ENCODE results near the gene ACKR3. TPM values are rescaled to one million over a fixed set of nuclear protein-coding genes. Genes with fewer than 3 reads are reported as not detected.

Gene ACKR3
- total RNA-seq, 1 donor from 2014 or later, result 21.4 TPM

DNA sequence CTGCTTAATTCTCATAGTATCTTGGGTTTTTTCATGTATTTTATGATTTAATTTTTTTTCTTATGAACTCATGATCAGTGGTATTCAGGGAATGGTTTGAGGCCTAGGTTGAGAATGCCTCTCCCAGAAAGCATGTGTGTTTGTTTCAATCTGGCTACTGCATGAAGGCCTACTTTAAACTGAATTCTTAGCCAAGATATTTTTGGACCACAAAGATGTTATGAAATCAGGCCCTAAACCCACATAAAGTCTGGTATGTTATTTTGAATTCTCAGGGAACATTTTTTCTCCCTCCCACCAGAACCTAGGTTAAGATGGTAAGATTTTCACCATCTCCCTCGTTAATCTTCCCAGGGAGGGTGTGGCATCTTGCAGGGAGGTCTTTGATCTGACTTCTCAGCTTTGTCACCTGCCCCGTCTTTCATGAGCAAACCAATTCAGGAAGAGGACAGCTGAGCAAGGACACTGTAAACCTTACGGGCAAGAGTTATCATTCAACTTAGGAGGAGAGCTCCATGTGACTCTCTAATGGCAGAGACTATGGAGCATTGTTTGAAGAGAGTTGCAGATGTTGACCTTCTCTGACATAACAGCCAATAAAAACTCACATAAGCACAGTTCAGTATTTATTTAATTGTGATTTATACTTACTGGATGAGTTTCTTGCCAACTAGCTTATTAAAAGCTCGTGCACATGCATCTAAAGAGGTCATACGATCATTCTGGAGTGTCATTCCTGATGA is 21.3 kb upstream of the ACKR3 start:
- no peak overlapping the region for H3K27ac ChIP-seq (ENCODE audit: low read depth, low read length)
- no peaks in the 10 kb centered on the region for H3K4me1 ChIP-seq (ENCODE audit: control insufficient read depth in 3 of 3, insufficient read depth in 3 of 3, low read length in 3 of 3)
- H3K9ac ChIP-seq (ENCODE audit: low read depth in 1 of 3, low read length in 3 of 3), result no peak overlapping the region
- no peaks in the 10 kb centered on the region for H3K36me3 ChIP-seq (ENCODE audit: control insufficient read depth in 3 of 3, insufficient read depth in 3 of 3, low read length in 3 of 3)
- H3K9me3 ChIP-seq (ENCODE audit: control insufficient read depth in 3 of 3, low read length in 3 of 3), result no peaks in the 10 kb centered on the region
- H3K4me3 ChIP-seq (ENCODE audit: low read length in 3 of 3), result no peak overlapping the region
- H3K27me3 ChIP-seq (ENCODE audit: control insufficient read depth in 3 of 3, insufficient read depth in 3 of 3, low read length in 3 of 3), result peaks cover 0 to 5% (median 0%) of the 10 kb centered on the region in 3 donors

DNA sequence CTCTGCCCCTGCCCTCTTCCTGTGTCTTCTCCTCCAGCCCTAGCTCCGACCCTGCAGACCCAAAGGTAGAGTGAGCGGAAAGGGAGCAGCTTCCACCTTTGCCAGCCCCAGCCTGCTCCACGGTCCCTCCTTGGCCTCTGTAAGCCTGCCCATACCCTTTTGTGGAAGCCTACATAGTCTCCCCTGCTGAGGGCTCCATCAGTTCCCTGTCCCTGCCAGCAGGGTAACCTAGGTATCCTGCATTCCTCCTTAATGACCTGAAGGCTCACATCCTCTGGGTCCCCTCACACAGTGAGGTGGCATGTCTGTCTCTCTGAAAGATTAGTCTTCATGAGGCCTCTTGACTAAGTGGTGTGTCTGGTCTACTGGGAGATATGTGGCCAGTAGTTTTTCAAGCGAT is 20.5 kb upstream of the ACKR3 start:
- Histone ChIP-seq H3K27ac (ENCODE audit: low read depth, low read length) (no peak overlapping the region), H3K9ac (ENCODE audit: low read depth in 1 of 3, low read length in 3 of 3) (no peak overlapping the region), H3K4me1 (ENCODE audit: control insufficient read depth in 3 of 3, insufficient read depth in 3 of 3, low read length in 3 of 3) (no peaks in the 10 kb centered on the region), H3K9me3 (ENCODE audit: control insufficient read depth in 3 of 3, low read length in 3 of 3) (no peaks in the 10 kb centered on the region), H3K27me3 (ENCODE audit: control insufficient read depth in 3 of 3, insufficient read depth in 3 of 3, low read length in 3 of 3) (peaks cover 0 to 5% (median 0%) of the 10 kb centered on the region in 3 donors), H3K36me3 (ENCODE audit: control insufficient read depth in 3 of 3, insufficient read depth in 3 of 3, low read length in 3 of 3) (no peaks in the 10 kb centered on the region), H3K4me3 (ENCODE audit: low read length in 3 of 3) (no peak overlapping the region)

DNA sequence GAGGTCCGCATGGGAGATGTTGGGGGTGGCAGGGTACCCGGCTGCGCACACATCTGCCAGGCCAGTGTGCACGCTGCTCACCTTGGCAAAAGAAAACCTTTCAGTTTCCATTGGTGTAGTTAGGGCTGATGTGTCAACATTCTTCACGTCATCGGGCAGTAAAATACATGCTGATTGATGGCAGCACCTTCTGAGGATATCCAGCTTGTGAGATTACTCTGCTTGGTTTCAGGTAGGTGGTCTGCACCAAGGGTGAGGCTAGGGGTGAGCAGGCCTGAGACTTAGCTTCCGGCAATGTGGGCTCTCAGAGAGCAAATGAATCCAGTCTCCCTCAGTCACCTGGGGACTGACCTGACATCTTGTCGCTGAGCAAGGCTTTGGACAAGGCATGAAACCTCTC is 19.3 kb upstream of the ACKR3 start:
- H3K4me1 ChIP-seq (ENCODE audit: control insufficient read depth in 3 of 3, insufficient read depth in 3 of 3, low read length in 3 of 3), result no peaks in the 10 kb centered on the region
- H3K27me3 ChIP-seq (ENCODE audit: control insufficient read depth in 3 of 3, insufficient read depth in 3 of 3, low read length in 3 of 3), result peaks cover 0 to 5% (median 3%) of the 10 kb centered on the region in 3 donors
- H3K36me3 ChIP-seq (ENCODE audit: control insufficient read depth in 3 of 3, insufficient read depth in 3 of 3, low read length in 3 of 3), result no peaks in the 10 kb centered on the region
- no peak overlapping the region for H3K27ac ChIP-seq (ENCODE audit: low read depth, low read length)
- H3K4me3 ChIP-seq (ENCODE audit: low read length in 3 of 3), result no peak overlapping the region
- no peak overlapping the region for H3K9ac ChIP-seq (ENCODE audit: low read depth in 1 of 3, low read length in 3 of 3)
- no peaks in the 10 kb centered on the region for H3K9me3 ChIP-seq (ENCODE audit: control insufficient read depth in 3 of 3, low read length in 3 of 3)

GRCh38 chr2:236550701-236551465 is 18.7 kb upstream of the ACKR3 start:
- Histone ChIP-seq H3K9me3 (ENCODE audit: control insufficient read depth in 3 of 3, low read length in 3 of 3) (no peaks in the 10 kb centered on the region), H3K27me3 (ENCODE audit: control insufficient read depth in 3 of 3, insufficient read depth in 3 of 3, low read length in 3 of 3) (peaks cover 0 to 5% (median 3%) of the 10 kb centered on the region in 3 donors), H3K9ac (ENCODE audit: low read depth in 1 of 3, low read length in 3 of 3) (no peak overlapping the region), H3K36me3 (ENCODE audit: control insufficient read depth in 3 of 3, insufficient read depth in 3 of 3, low read length in 3 of 3) (no peaks in the 10 kb centered on the region), H3K4me3 (ENCODE audit: low read length in 3 of 3) (no peak overlapping the region), H3K4me1 (ENCODE audit: control insufficient read depth in 3 of 3, insufficient read depth in 3 of 3, low read length in 3 of 3) (no peaks in the 10 kb centered on the region), H3K27ac (ENCODE audit: low read depth, low read length) (no peak overlapping the region)

DNA sequence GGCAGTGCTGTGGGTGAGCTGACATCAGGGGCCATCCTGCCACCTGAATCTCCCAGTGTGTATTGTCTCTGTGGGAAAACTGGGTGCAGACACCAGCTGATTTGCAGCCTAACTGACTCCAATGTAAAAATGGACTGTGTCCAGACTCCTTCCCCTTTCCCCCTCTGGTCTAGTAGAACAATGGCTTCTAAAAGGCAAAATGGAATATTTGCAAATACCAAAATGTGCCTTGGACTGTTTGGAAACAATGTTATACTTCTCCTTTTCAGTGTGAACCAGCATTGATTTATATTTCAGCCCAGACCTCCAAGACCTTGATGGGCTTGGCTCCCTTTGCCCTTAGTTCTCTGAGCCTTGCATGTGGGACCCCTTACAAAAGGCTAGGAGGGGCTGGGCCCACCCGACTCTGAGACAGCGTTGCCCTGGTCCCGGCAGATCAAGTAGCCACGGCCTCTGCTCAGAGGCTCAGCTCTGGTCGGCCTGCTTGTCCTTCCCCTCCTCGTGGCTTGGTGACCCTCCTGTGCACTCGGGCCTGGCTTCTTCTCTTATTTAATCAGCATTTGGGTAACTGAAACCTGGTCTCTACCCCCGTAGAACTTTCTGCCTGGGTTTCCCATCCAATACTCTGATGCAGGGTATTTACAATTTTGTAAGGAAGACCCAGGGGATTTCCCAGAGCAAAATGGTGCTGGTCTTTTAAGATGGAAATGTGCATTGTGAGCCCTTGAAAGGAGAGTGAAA is 18.0 kb upstream of the ACKR3 start:
- Histone ChIP-seq H3K36me3 (ENCODE audit: control insufficient read depth in 3 of 3, insufficient read depth in 3 of 3, low read length in 3 of 3) (no peaks in the 10 kb centered on the region), H3K4me3 (ENCODE audit: low read length in 3 of 3) (no peak overlapping the region), H3K9me3 (ENCODE audit: control insufficient read depth in 3 of 3, low read length in 3 of 3) (no peaks in the 10 kb centered on the region), H3K27me3 (ENCODE audit: control insufficient read depth in 3 of 3, insufficient read depth in 3 of 3, low read length in 3 of 3) (peaks cover 0 to 5% (median 3%) of the 10 kb centered on the region in 3 donors), H3K4me1 (ENCODE audit: control insufficient read depth in 3 of 3, insufficient read depth in 3 of 3, low read length in 3 of 3) (no peaks in the 10 kb centered on the region), H3K9ac (ENCODE audit: low read depth in 1 of 3, low read length in 3 of 3) (no peak overlapping the region), H3K27ac (ENCODE audit: low read depth, low read length) (no peak overlapping the region)

GRCh38 chr2:236552212-236552542 is 17.4 kb upstream of the ACKR3 start:
- no peaks in the 10 kb centered on the region for H3K36me3 ChIP-seq (ENCODE audit: control insufficient read depth in 3 of 3, insufficient read depth in 3 of 3, low read length in 3 of 3)
- peaks cover 0 to 5% (median 3%) of the 10 kb centered on the region in 3 donors for H3K27me3 ChIP-seq (ENCODE audit: control insufficient read depth in 3 of 3, insufficient read depth in 3 of 3, low read length in 3 of 3)
- no peaks in the 10 kb centered on the region for H3K4me1 ChIP-seq (ENCODE audit: control insufficient read depth in 3 of 3, insufficient read depth in 3 of 3, low read length in 3 of 3)
- no peak overlapping the region for H3K9ac ChIP-seq (ENCODE audit: low read depth in 1 of 3, low read length in 3 of 3)
- H3K9me3 ChIP-seq (ENCODE audit: control insufficient read depth in 3 of 3, low read length in 3 of 3), result no peaks in the 10 kb centered on the region
- no peak overlapping the region for H3K27ac ChIP-seq (ENCODE audit: low read depth, low read length)
- no peak overlapping the region for H3K4me3 ChIP-seq (ENCODE audit: low read length in 3 of 3)

- Histone ChIP-seq H3K27me3 (ENCODE audit: control insufficient read depth in 3 of 3, insufficient read depth in 3 of 3, low read length in 3 of 3) (peaks cover 0 to 5% (median 3%) of the 10 kb centered on the region in 3 donors), H3K9me3 (ENCODE audit: control insufficient read depth in 3 of 3, low read length in 3 of 3) (no peaks in the 10 kb centered on the region), H3K27ac (ENCODE audit: low read depth, low read length) (no peak overlapping the region), H3K36me3 (ENCODE audit: control insufficient read depth in 3 of 3, insufficient read depth in 3 of 3, low read length in 3 of 3) (no peaks in the 10 kb centered on the region), H3K9ac (ENCODE audit: low read depth in 1 of 3, low read length in 3 of 3) (no peak overlapping the region), H3K4me1 (ENCODE audit: control insufficient read depth in 3 of 3, insufficient read depth in 3 of 3, low read length in 3 of 3) (no peaks in the 10 kb centered on the region), H3K4me3 (ENCODE audit: low read length in 3 of 3) (no peak overlapping the region)
These were observed 16.9 kb upstream of the ACKR3 start for GRCh38 chr2:236552581-236553363.

DNA sequence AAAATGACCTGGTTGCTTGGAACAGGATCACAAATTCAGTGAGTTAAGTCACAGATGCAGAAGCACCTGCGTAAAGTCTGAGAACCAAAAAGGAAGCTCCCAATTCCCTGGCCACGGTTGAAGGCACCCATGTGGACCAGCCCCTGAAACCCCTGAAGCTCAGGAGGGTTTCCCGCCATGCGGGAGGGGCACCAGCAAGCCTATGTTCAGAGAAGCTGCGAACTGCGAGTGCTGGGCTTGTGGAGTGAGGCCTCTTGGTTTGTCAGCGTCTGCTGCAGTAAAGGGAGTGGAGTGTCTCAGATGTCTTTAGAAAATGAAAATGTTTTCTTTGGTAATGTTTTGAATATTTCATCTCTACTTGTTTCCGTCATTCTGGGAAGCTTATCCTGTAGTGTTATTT is 16.1 kb upstream of the ACKR3 start:
- Histone ChIP-seq H3K4me3 (ENCODE audit: low read length in 3 of 3) (no peak overlapping the region), H3K9me3 (ENCODE audit: control insufficient read depth in 3 of 3, low read length in 3 of 3) (no peaks in the 10 kb centered on the region), H3K4me1 (ENCODE audit: control insufficient read depth in 3 of 3, insufficient read depth in 3 of 3, low read length in 3 of 3) (no peaks in the 10 kb centered on the region), H3K27me3 (ENCODE audit: control insufficient read depth in 3 of 3, insufficient read depth in 3 of 3, low read length in 3 of 3) (peaks cover 0 to 5% (median 3%) of the 10 kb centered on the region in 3 donors), H3K27ac (ENCODE audit: low read depth, low read length) (no peak overlapping the region), H3K9ac (ENCODE audit: low read depth in 1 of 3, low read length in 3 of 3) (no peak overlapping the region), H3K36me3 (ENCODE audit: control insufficient read depth in 3 of 3, insufficient read depth in 3 of 3, low read length in 3 of 3) (no peaks in the 10 kb centered on the region)

DNA sequence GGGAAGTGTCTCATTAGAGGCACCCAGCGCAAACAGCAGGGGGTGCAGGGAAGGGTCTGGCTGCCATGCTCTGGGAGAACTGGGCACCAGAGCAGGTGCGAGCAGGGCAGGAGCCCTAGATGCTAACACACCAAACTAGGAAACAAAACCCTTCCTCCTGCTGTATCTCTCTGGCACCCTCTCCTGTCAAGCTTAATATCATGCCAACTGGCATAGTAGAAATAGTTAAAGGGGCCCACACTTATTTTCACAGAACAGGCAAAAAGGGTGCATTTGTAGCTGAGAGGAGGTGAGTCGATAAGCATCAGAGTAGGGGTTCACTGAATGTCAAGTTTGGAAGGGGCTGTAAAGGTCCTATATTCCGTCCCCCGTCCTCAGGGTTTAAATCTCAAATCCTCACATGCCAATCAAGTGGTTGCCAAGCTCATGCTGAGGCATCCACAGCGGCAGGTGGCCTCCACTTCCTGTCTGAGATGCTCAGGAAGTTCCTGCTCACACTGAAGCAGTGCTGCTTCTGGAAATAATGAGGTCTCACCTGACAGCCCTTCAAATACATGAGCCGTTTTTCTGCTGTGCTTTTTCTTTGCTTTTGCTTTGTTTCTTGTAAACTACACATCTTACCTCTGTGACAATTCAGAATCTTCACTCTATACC is 14.9 kb upstream of the ACKR3 start:
- H3K9ac ChIP-seq (ENCODE audit: low read depth in 1 of 3, low read length in 3 of 3), result no peak overlapping the region
- H3K36me3 ChIP-seq (ENCODE audit: control insufficient read depth in 3 of 3, insufficient read depth in 3 of 3, low read length in 3 of 3), result no peaks in the 10 kb centered on the region
- no peaks in the 10 kb centered on the region for H3K9me3 ChIP-seq (ENCODE audit: control insufficient read depth in 3 of 3, low read length in 3 of 3)
- H3K27ac ChIP-seq (ENCODE audit: low read depth, low read length), result no peak overlapping the region
- no peak overlapping the region for H3K4me3 ChIP-seq (ENCODE audit: low read length in 3 of 3)
- H3K27me3 ChIP-seq (ENCODE audit: control insufficient read depth in 3 of 3, insufficient read depth in 3 of 3, low read length in 3 of 3), result peaks cover 0 to 5% (median 3%) of the 10 kb centered on the region in 3 donors
- H3K4me1 ChIP-seq (ENCODE audit: control insufficient read depth in 3 of 3, insufficient read depth in 3 of 3, low read length in 3 of 3), result no peaks in the 10 kb centered on the region

All from skeletal muscle tissue (tissue), 4 donors.